K562 (cell line): Measurements from ENCODE around the gene SPDYA. TPM values are rescaled to one million over a fixed set of nuclear protein-coding genes. Genes with fewer than 3 reads are reported as not detected.

ENCODE experiments used
- ATAC-seq: fragments of 200-7000 bp; cut with Tn5 transposase; 3 replicates; pipeline ENCODE4 v1.9.1; 2020; ENCODE audit warnings: moderate library complexity
- BruUV-seq: library from RNA; stranded (reverse); fragments of 400-500 nt; replicated peaks from 2 replicates; lab custom pipeline; 2021; lab: Mats Ljungman, UMichigan
- CTCF ChIA-PET: fragments of 300-600 bp; formaldehyde crosslinking; extraction: SDS; loops from one replicate; lab custom pipeline; 2021; ENCODE audit warnings: low intra/inter-chr PET ratio; lab: Yijun Ruan, JAX
- POLR2A ChIA-PET: fragments of 300-600, 350-650 bp; sonication (Branson Sonifier 250); formaldehyde crosslinking; extraction: SDS; loops from one replicate; lab custom pipeline; 2021; ENCODE audit warnings: antibody characterized with exemption, inconsistent platforms; lab: Yijun Ruan, JAX
- DNase-seq, 4 experiments: peaks; one replicate each; pipeline versions ENCODE4 v3.0.0 to v3.0.0-alpha.2; 2011 to 2018; ENCODE audit warnings: low spot score in 3 of 4, mixed read lengths in 3 of 4; ENCODE audit errors: extremely low read depth in 1 of 4
- FAIRE-seq: peaks from 2 replicates; lab custom pipeline; 2011; peaks lifted over from hg19 to GRCh38; lab: Jason Lieb, UNC
- H2AFZ ChIP-seq: 2 replicates; pipeline ENCODE4 v1.6.0; 2011; ENCODE audit warnings: low read depth, low read length, control low read depth, inconsistent platforms
- H3K27ac ChIP-seq: fragments of 200-600 bp; 3 replicates; pipeline ENCODE4 v1.8.0; 2011; ENCODE audit warnings: low read depth, mild to moderate bottlenecking, control low read depth, inconsistent platforms, low read length, moderate library complexity, mixed read lengths; ENCODE audit errors: extremely low read depth
- H3K27me3 ChIP-seq, 2 experiments: fragments of 300-600 bp in 1 of 2; 2 replicates in 1 of 2; 3 replicates in 1 of 2; pipeline versions ENCODE4 v1.6.0 to v1.8.0; 2011; ENCODE audit warnings: inconsistent platforms in 2 of 2, low read length in 2 of 2, mild to moderate bottlenecking in 1 of 2, mixed read lengths in 1 of 2, moderate library complexity in 1 of 2; ENCODE audit not compliant: control insufficient read depth in 2 of 2, insufficient read depth in 2 of 2
- H3K36me3 ChIP-seq: fragments of 300-600 bp; 3 replicates; pipeline ENCODE4 v1.8.0; 2011; ENCODE audit warnings: mild to moderate bottlenecking, low read length, inconsistent platforms; ENCODE audit not compliant: control insufficient read depth, insufficient read depth
- H3K4me1 ChIP-seq, 2 experiments: fragments of 200-600 bp in 1 of 2; replicated peaks in 1 of 2; 2 replicates in 1 of 2; 3 replicates in 1 of 2; pipeline versions ENCODE4 v1.5.1 to v1.8.0; 2011; ENCODE audit warnings: inconsistent platforms in 2 of 2, low read length in 2 of 2, mild to moderate bottlenecking in 1 of 2, mixed read lengths in 1 of 2, moderate library complexity in 1 of 2; ENCODE audit not compliant: control insufficient read depth in 2 of 2, insufficient read depth in 2 of 2
- H3K4me2 ChIP-seq: 2 replicates; pipeline ENCODE4 v1.6.1; 2011; ENCODE audit warnings: low read length, control low read depth, inconsistent platforms, mixed read lengths; ENCODE audit not compliant: insufficient read depth
- H3K4me3 ChIP-seq: fragments of 200-600 bp; sonication (generic), shearing (Covaris generic); 2 replicates; pipeline ENCODE4 v1.5.1; 2016; ENCODE audit warnings: control low read depth, inconsistent platforms
- H3K79me2 ChIP-seq: fragments of 200-600 bp; 3 replicates; pipeline ENCODE4 v1.8.0; 2011; ENCODE audit warnings: low read length, inconsistent platforms; ENCODE audit not compliant: control insufficient read depth, insufficient read depth
- H3K9ac ChIP-seq, 2 experiments: 2 replicates each; pipeline versions ENCODE4 v1.6.0 to v1.6.1; 2011; ENCODE audit warnings: low read depth in 2 of 2, low read length in 2 of 2, control low read depth in 1 of 2, inconsistent platforms in 1 of 2, mild to moderate bottlenecking in 1 of 2, mixed read lengths in 1 of 2; ENCODE audit not compliant: insufficient read depth in 1 of 2
- H3K9me1 ChIP-seq: one replicate; pipeline ENCODE4 v1.6.0; 2011; ENCODE audit warnings: inconsistent platforms, mild to moderate bottlenecking, low read length, moderate library complexity; ENCODE audit not compliant: control insufficient read depth, insufficient read depth
- H3K9me3 ChIP-seq: replicated peaks from 2 replicates; pipeline ENCODE4 v1.5.1; 2011; ENCODE audit warnings: low read depth, low read length, inconsistent platforms; ENCODE audit not compliant: control insufficient read depth, insufficient read depth
- H4K20me1 ChIP-seq: replicated peaks from 2 replicates; pipeline ENCODE4 v1.6.1; 2011; ENCODE audit warnings: low read length, inconsistent platforms, mixed read lengths; ENCODE audit not compliant: control insufficient read depth, insufficient read depth
- BHLHE40 ChIP-seq: IDR thresholded peaks from 2 replicates; pipeline ENCODE4 v1.6.1; 2011; ENCODE audit warnings: low read length, improper control_type of control experiment
- E2F4 ChIP-seq: sonication (generic); formaldehyde crosslinking; IDR thresholded peaks from 2 replicates; pipeline ENCODE4 v1.8.0; 2022; ENCODE audit warnings: mild to moderate bottlenecking, low read depth, missing genetic modification reagents
- E2F8 ChIP-seq: fragments of 450-650 bp; IDR thresholded peaks from 2 replicates; pipeline ENCODE4 v1.7.1; 2018; ENCODE audit warnings: mild to moderate bottlenecking, low read depth; ENCODE audit not compliant: partially characterized antibody
- JUND ChIP-seq, 2 experiments: IDR thresholded peaks; 2 replicates in 1 of 2; 3 replicates in 1 of 2; pipeline ENCODE4 v1.6.1; 2011; ENCODE audit warnings: borderline replicate concordance in 2 of 2, low read depth in 2 of 2, low read length in 2 of 2, improper control_type of control experiment in 1 of 2, missing biosample characterization in 1 of 2, missing genetic modification characterization in 1 of 2, missing genetic modification reagents in 1 of 2
- KLF16 ChIP-seq: IDR thresholded peaks from 2 replicates; pipeline ENCODE4 v1.6.1; 2016; ENCODE audit warnings: antibody characterized with exemption
- NFE2L1 ChIP-seq: fragments of 450-650 bp; IDR thresholded peaks from 2 replicates; pipeline ENCODE4 v1.6.1; 2016; ENCODE audit warnings: missing genetic modification characterization, low read depth, mild to moderate bottlenecking, missing compliant biosample characterization, moderate library complexity, borderline replicate concordance
- NR2C1 ChIP-seq, 2 experiments: fragments of 450-650 bp; IDR thresholded peaks; 2 replicates each; pipeline ENCODE4 v1.6.1; 2017; ENCODE audit warnings: mild to moderate bottlenecking in 2 of 2, antibody characterized with exemption in 1 of 2, inconsistent platforms in 1 of 2, missing compliant biosample characterization in 1 of 2, missing genetic modification characterization in 1 of 2
- NR3C1 ChIP-seq: sonication (generic); formaldehyde crosslinking; IDR thresholded peaks from 2 replicates; pipeline ENCODE4 v1.8.1; 2022; ENCODE audit warnings: missing genetic modification reagents
- POLR2AphosphoS5 ChIP-seq: IDR thresholded peaks from 2 replicates; pipeline ENCODE4 v1.6.1; 2011; ENCODE audit warnings: mild to moderate bottlenecking, low read depth, low read length, moderate library complexity; ENCODE audit not compliant: control insufficient read depth, insufficient read depth
- RBM22 ChIP-seq: fragments of 200-400 bp; formaldehyde crosslinking; IDR thresholded peaks from 2 replicates; pipeline ENCODE4 v1.6.1; 2018; ENCODE audit warnings: low read length, low read depth; ENCODE audit not compliant: poor library complexity, severe bottlenecking
- RBM25 ChIP-seq: fragments of 200-400 bp; formaldehyde crosslinking; IDR thresholded peaks from 2 replicates; pipeline ENCODE4 v1.6.1; 2018; ENCODE audit warnings: low read length, low read depth, moderate library complexity; ENCODE audit not compliant: severe bottlenecking
- RCOR1 ChIP-seq, 2 experiments: IDR thresholded peaks; 2 replicates each; pipeline ENCODE4 v1.6.1; 2012; ENCODE audit warnings: low read depth in 2 of 2, low read length in 2 of 2, borderline replicate concordance in 1 of 2, improper control_type of control experiment in 1 of 2
- RFX1 ChIP-seq: fragments of 450-650 bp; IDR thresholded peaks from 2 replicates; pipeline ENCODE4 v1.6.1; 2016; ENCODE audit warnings: mild to moderate bottlenecking, moderate library complexity
- STAG1 ChIP-seq: sonication (generic); formaldehyde crosslinking; IDR thresholded peaks from 2 replicates; pipeline ENCODE4 v1.5.0; 2020; ENCODE audit warnings: missing genetic modification reagents, borderline replicate concordance
- ZNF232 ChIP-seq: sonication (generic); formaldehyde crosslinking; IDR thresholded peaks from 2 replicates; pipeline ENCODE4 v1.8.0; 2022; ENCODE audit warnings: mild to moderate bottlenecking, missing genetic modification reagents
- ZNF431 ChIP-seq: sonication (generic); formaldehyde crosslinking; IDR thresholded peaks from 2 replicates; pipeline ENCODE4 v1.8.0; 2022; ENCODE audit warnings: mild to moderate bottlenecking, missing genetic modification reagents
- WGBS: fragments of 100-300 bp; shearing (Covaris generic); methylation state at CpG from one replicate; pipeline ENCODE4 v1.1.6; 2016; ENCODE audit warnings: low coverage, mixed read lengths; ENCODE audit not compliant: insufficient coverage; ENCODE audit errors: missing lambda C conversion rate; 5-methylcytosine and 5-hydroxymethylcytosine counted together
- in situ Hi-C: fragments of 300-500 bp; cut with MboI; formaldehyde crosslinking; loops from 4 replicates; pipeline ENCODE4 v1.15.0; 2018; ENCODE audit warnings: inconsistent platforms, mixed read lengths
- intact Hi-C: fragments of 100-400 bp; cut with micrococcal nuclease; formaldehyde crosslinking; loops from 2 replicates; pipeline ENCODE4 v1.14.2; 2022
- polyA plus RNA-seq, 8 experiments: library from polyadenylated mRNA; depleted of rRNA in 4 of 8; stranded (reverse) in 5 of 8; unstranded in 3 of 8; fragments of >200 nt; fragmentation: Nextera tagmentation in 2 of 8; fragmentation: Illumina TruSeq in 1 of 8; extraction: Ambion mirVana in 2 of 8; extraction: Trizol in 1 of 8; gene quantifications; 2 replicates each; pipeline versions ENCODE4 v1.2.1 to v1.2.3, GENCODE V29; 2011 to 2014; ENCODE audit warnings: inconsistent platforms in 1 of 8, missing spikeins in 1 of 8
- total RNA-seq, 7 experiments: library from RNA; depleted of rRNA in 6 of 7; stranded (reverse); fragments of >200 nt in 6 of 7; fragmentation: Illumina TruSeq in 2 of 7; extraction: Trizol in 2 of 7; gene quantifications; 2 replicates each; pipeline versions ENCODE4 v1.2.1 to v1.2.3, GENCODE V29; 2011 to 2021; ENCODE audit warnings: low replicate concordance in 1 of 7

Gene SPDYA
- total and polyA plus RNA-seq, 9 of the 15 experiments (the other 6 are each of a cell fraction or from before 2014, with no cell fraction given) = 0.05 to 1.6 (median 0.30) TPM; not detected in 1

- TF ChIP-seq E2F8 (no peak), ZNF232 (CRISPR knock-in tag) (no peak), NR2C1 (IDR thresholded peaks at IDR 0.05) (no peak), NR2C1 (tag; IDR thresholded peaks at IDR 0.05) (no peak), POLR2AphosphoS5 (no peak), STAG1 (CRISPR knock-in tag) (no peak)
These were observed 45.5 kb upstream of the SPDYA start (continued) for GRCh38 chr2:28764909-28765711.

- BruUV-seq = no TSS peak
- peaks cover 0 to 4% of the 10 kb centered on the region in 2 experiments; a peak in 1 of 5 replicates for H3K4me1 ChIP-seq
- no peaks in the 10 kb centered on the region; the same call in 1 of the 2 replicates for H4K20me1 ChIP-seq
- TF ChIP-seq KLF16 = no peak
- TF ChIP-seq NFE2L1 = no peak
- no peak for TF ChIP-seq RFX1
- TF ChIP-seq ZNF431 (CRISPR knock-in tag) = no peak
- TF ChIP-seq RCOR1 (IDR thresholded peaks at IDR 0.05; ENCODE audit: borderline replicate concordance in 1 of 2, low read depth in 2 of 2, low read length in 2 of 2) = no peak
- TF ChIP-seq BHLHE40 = no peak
- no peak for TF ChIP-seq RBM22
- no peak for TF ChIP-seq RBM25
- no peak for TF ChIP-seq JUND (IDR thresholded peaks at IDR 0.05; ENCODE audit: borderline replicate concordance, low read depth, low read length)
- TF ChIP-seq JUND (tag; IDR thresholded peaks at IDR 0.05; ENCODE audit: borderline replicate concordance, low read depth, low read length) = no peak
- no peak for TF ChIP-seq E2F4 (CRISPR knock-in tag)
- no peak for TF ChIP-seq NR3C1
These were observed 44.6 kb upstream of the SPDYA start for GRCh38 chr2:28766070-28766469.

More at GRCh38 chr2:28766070-28766469, 44.6 kb upstream of the SPDYA start:
- ChIA-PET POLR2A (interaction anchor here (0.7 to 1.6 kb wide), 3 partner anchors 12 to 20 kb away, joined by 3 to 5 read pairs (median 3); partner anchors contain the start of gene PPP1CB), CTCF (no interaction called here)
- Histone ChIP-seq H3K4me3 (no peak overlapping the region), H3K9me1 (no peaks in the 10 kb centered on the region), H3K9ac (no peak overlapping the region), H3K4me2 (no peak overlapping the region), H3K27me3 (no peaks in the 10 kb centered on the region), H3K9me3 (no peaks in the 10 kb centered on the region), H3K79me2 (peaks cover 97% of the 10 kb centered on the region), H2AFZ (no peak overlapping the region), H3K27ac (no peak overlapping the region), H3K36me3 (peaks cover 12% of the 10 kb centered on the region; the same call in 2 of the 3 replicates)
- FAIRE-seq (no peak), ATAC-seq (no peak), DNase-seq (no peak)
- WGBS = 82% methylated on average over 2 of the region's 2 CpGs
- intact Hi-C loops (no loop called here), in situ Hi-C loops (loop anchor here (25.0 kb wide), 1 partner anchor 179 kb away; no protein-coding TSS in a partner anchor)
